Left lung (tissue), 14 donors: ENCODE data around the gene ELF3. TPM values are rescaled to one million over a fixed set of nuclear protein-coding genes. Genes with fewer than 3 reads are reported as not detected.
"Not testable (repeated sequence)": the region's sequence is repeated elsewhere in the genome, so short reads cannot be mapped to it uniquely, and the experiment has no call there.

Experiments
- ATAC-seq: fragments of 200-7000 bp; cut with Tn5 transposase; one replicate; pipeline ENCODE4 v1.9.1; 2020; ENCODE audit warnings: moderate library complexity
- DNase-seq, 4 donors: peaks; one replicate each; pipeline ENCODE4 v3.0.0-alpha.2; 2013 to 2020
- H3K27ac ChIP-seq, 2 donors: fragments of 200-600 bp; sonication (generic) in 1 of 2; one replicate each; pipeline versions ENCODE4 v1.5.0 to v1.8.0; 2020 to 2021
- H3K27me3 ChIP-seq, 2 donors: fragments of 200-600 bp; sonication (generic) in 1 of 2; one replicate each; pipeline versions ENCODE4 v1.5.0 to v1.8.0; 2020 to 2021
- H3K36me3 ChIP-seq, 2 donors: fragments of 200-600 bp; sonication (generic) in 1 of 2; one replicate each; pipeline versions ENCODE4 v1.5.0 to v1.8.0; 2020 to 2021
- H3K4me1 ChIP-seq, 2 donors: fragments of 200-600 bp; one replicate each; pipeline ENCODE4 v1.8.0; 2021
- H3K4me3 ChIP-seq, 2 donors: fragments of 200-600 bp; sonication (generic) in 1 of 2; one replicate each; pipeline versions ENCODE4 v1.5.0 to v1.8.0; 2020 to 2021; ENCODE audit warnings: mild to moderate bottlenecking in 1 of 2
- H3K9me3 ChIP-seq, 2 donors: fragments of 200-600 bp; sonication (generic) in 1 of 2; one replicate each; pipeline versions ENCODE4 v1.5.0 to v1.8.0; 2020 to 2021
- CTCF ChIP-seq, 2 donors: fragments of 200-600 bp; sonication (generic) in 1 of 2; IDR thresholded peaks; one replicate each; pipeline versions ENCODE4 v1.5.0 to v1.8.0; 2021; ENCODE audit warnings: antibody characterized with exemption in 2 of 2
- intact Hi-C, 2 donors: fragments of 100-400 bp; cut with DNase I; formaldehyde crosslinking; loops; one replicate each; pipeline versions ENCODE4 v1.11.2 to v1.14.2; 2022
- long read RNA-seq, 12 donors: library from polyadenylated mRNA in 2 of 12; unstranded in 2 of 12; transcript quantifications; one replicate each; pipeline ENCODE4 v2.0.0 and lab custom pipeline, GENCODE V29; 2019 to 2026
- polyA plus RNA-seq, 6 donors: library from polyadenylated mRNA; unstranded; fragments of 120-200 nt; gene quantifications; one replicate each; pipeline ENCODE4 v1.2.1, GENCODE V29; 2013; ENCODE audit not compliant: insufficient read length in 6 of 6
- total RNA-seq, 2 donors: library from RNA; stranded (reverse); fragmentation: NEBNext Ultra II Directional; extraction: Animal tissue kit (Norgen Biotek cat#: 25700); gene quantifications; one replicate each; pipeline ENCODE4 v1.2.1, GENCODE V29; 2021
- donor health status: DM: no; HTN: yes; CAD: no.
- donor health status: DM: no; HTN: no; CAD: no.

The ELF3 gene
- total RNA-seq = 100 to 1,000 TPM in 1 of 2 donors, 10 to 100 TPM in 1; 77.6 to 146 TPM
- polyA plus RNA-seq = 100 to 1,000 TPM in 1 of 6 donors, 10 to 100 TPM in 5; 59.7 to 111 (median 77.9) TPM
- long read RNA-seq, donor 1, transcript ELF3-203 (9 exons, 3,179 nt) = major isoform, 7 of 11 reads
- long read RNA-seq, donor 1, partial matches to known transcripts = 0 of 11 reads
- long read RNA-seq, donor 1, other reads (novel, unspliced or antisense) = 0 of 11 reads
- long read RNA-seq, donor 2, full-length matches to known transcripts = 7 of 7 reads
- long read RNA-seq, donor 2, partial matches to known transcripts = 0 of 7 reads
- long read RNA-seq, donor 2, other reads (novel, unspliced or antisense) = 0 of 7 reads
- long read RNA-seq, donor 3, partial matches to known transcripts = 0 of 5 reads
- long read RNA-seq, donor 3, other reads (novel, unspliced or antisense) = 0 of 5 reads
- long read RNA-seq, donor 4, full-length matches to known transcripts = 56 of 91 reads
- long read RNA-seq, donor 4, partial matches to known transcripts = 3 of 91 reads
- long read RNA-seq, donor 4, other reads (novel, unspliced or antisense) = 32 of 91 reads
- long read RNA-seq, donor 5, partial matches to known transcripts = 0 of 5 reads
- long read RNA-seq, donor 5, other reads (novel, unspliced or antisense) = 0 of 5 reads
- long read RNA-seq, donor 6, transcript ELF3-203 (9 exons, 3,179 nt) = major isoform, 9 of 19 reads
- long read RNA-seq, donor 6, partial matches to known transcripts = 7 of 19 reads
- long read RNA-seq, donor 6, other reads (novel, unspliced or antisense) = 0 of 19 reads
- long read RNA-seq, donor 7, partial matches to known transcripts = 0 of 7 reads
- long read RNA-seq, donor 7, other reads (novel, unspliced or antisense) = 0 of 7 reads
- long read RNA-seq, donor 8, partial matches to known transcripts = 0 of 6 reads
- long read RNA-seq, donor 8, other reads (novel, unspliced or antisense) = 0 of 6 reads
- long read RNA-seq, donor 9 = 0 reads
- long read RNA-seq, donor 10, full-length matches to known transcripts = 39 of 48 reads
- long read RNA-seq, donor 10, partial matches to known transcripts = 0 of 48 reads
- long read RNA-seq, donor 10, other reads (novel, unspliced or antisense) = 9 of 48 reads
- long read RNA-seq, donor 11 = 0 reads
- long read RNA-seq, donor 12, partial matches to known transcripts = 0 of 6 reads
- long read RNA-seq, donor 12, other reads (novel, unspliced or antisense) = 0 of 6 reads

GRCh38 chr1:202010180-202011015 lies at the start of gene ELF3:
Gene ELF3, plus strand, starts transcription at chr1:202010587. Its CDS starts 550 bp downstream, at chr1:202011137.
- H3K4me1 ChIP-seq = peaks cover 0 to 4% of the 10 kb centered on the region in 2 donors
- DNase-seq (peak in 3 of 4 donors; percentile 86 to 91 (median 87)), ATAC-seq (peak; percentile 71)
- no peak for TF ChIP-seq CTCF (IDR thresholded peaks at IDR 0.05)
- no peaks in the 10 kb centered on the region for H3K27me3 ChIP-seq
- H3K36me3 ChIP-seq = peaks cover 0 to 56% of the 10 kb centered on the region in 2 donors
- peak within 1 kb of the TSS; percentile 35 to 46 for H3K4me3 ChIP-seq
- intact Hi-C loops = no loop called here
- peak within 1 kb of the TSS; percentile 69 to 72 for H3K27ac ChIP-seq
- H3K9me3 ChIP-seq = no peaks in the 10 kb centered on the region

- ATAC-seq, H3K4me3 ChIP-seq, intact Hi-C loops, DNase-seq, H3K27ac ChIP-seq, H3K27me3 ChIP-seq, H3K4me1 ChIP-seq, H3K9me3 ChIP-seq: not testable (repeated sequence)
- peaks cover 0 to 98% of the 10 kb centered on the region in 2 donors for H3K36me3 ChIP-seq
Measured at GRCh38 chr1:201962382-201962781, 48.0 kb upstream of the ELF3 start.

- no peaks in the 10 kb centered on the region for H3K27me3 ChIP-seq
- H3K27ac ChIP-seq = no peak overlapping the region
- intact Hi-C loops = no loop called here
- H3K9me3 ChIP-seq = no peaks in the 10 kb centered on the region
- DNase-seq (no peak), ATAC-seq (no peak)
- H3K4me3 ChIP-seq = no peak overlapping the region
- peaks cover 0 to 98% of the 10 kb centered on the region in 2 donors for H3K36me3 ChIP-seq
- H3K4me1 ChIP-seq = no peaks in the 10 kb centered on the region
- no peak for TF ChIP-seq CTCF (IDR thresholded peaks at IDR 0.05)
Measured at GRCh38 chr1:201964261-201964660, 46.1 kb upstream of the ELF3 start.

- no peak for DNase-seq
- TF ChIP-seq CTCF (IDR thresholded peaks at IDR 0.05) = no peak
- H3K4me3 ChIP-seq = no peak overlapping the region
- no peaks in the 10 kb centered on the region for H3K27me3 ChIP-seq
- ATAC-seq = no peak
- H3K4me1 ChIP-seq = no peaks in the 10 kb centered on the region
- H3K9me3 ChIP-seq = no peaks in the 10 kb centered on the region
- intact Hi-C loops = no loop called here
- H3K27ac ChIP-seq = no peak overlapping the region
- peaks cover 0 to 96% of the 10 kb centered on the region in 2 donors for H3K36me3 ChIP-seq
Measured at GRCh38 chr1:201966171-201966570, 44.2 kb upstream of the ELF3 start.
